HG03095 (cell line): Measurements from ENCODE around the gene C7.
"Not testable (repeated sequence)": the region's sequence is repeated elsewhere in the genome, so short reads cannot be mapped to it uniquely, and the experiment has no call there.

Source experiments
- ATAC-seq: cut with Tn5 transposase; IDR thresholded peaks from one replicate; pipeline ENCODE4 v1.9.1; 2021; ENCODE audit warnings: moderate library complexity; ENCODE audit not compliant: unreplicated experiment

The C7 gene

DNA sequence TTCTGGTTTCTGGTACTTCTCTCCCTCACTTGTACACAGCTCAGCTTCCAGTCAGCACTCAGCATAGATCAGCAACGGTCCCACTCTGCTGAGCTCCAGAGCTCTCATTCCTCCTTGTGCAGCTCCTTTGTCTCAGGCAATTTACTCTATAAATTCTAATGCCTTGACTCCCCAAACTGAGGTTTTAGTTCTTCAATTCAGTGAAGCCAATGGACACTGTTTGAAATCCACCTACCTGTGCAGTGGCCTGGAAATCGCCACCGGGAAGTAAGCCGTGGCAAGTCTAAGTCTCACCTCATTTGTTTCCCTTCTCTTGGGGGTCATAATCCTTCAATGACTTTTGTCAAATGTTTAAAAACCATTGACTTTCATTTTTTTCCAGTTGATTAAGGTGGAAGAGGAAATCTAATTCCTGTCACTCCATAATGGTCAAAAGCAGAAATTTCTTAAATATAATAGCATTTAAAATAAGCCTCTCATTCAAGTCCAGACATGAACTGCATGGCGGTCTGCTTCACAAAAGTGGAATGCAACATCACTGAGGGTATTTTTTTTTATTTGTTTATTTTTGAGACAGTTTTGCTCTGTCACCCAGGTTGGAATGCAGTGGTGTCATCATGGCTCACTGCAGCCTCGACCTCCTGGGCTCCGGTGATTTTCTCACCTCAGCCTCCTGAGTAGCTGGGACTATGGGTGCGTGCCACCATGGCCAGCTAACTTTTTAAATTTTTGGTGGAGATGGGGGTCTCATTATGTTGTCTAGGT lies 79.6 kb downstream of the C7 start:
- no peak for ATAC-seq

DNA sequence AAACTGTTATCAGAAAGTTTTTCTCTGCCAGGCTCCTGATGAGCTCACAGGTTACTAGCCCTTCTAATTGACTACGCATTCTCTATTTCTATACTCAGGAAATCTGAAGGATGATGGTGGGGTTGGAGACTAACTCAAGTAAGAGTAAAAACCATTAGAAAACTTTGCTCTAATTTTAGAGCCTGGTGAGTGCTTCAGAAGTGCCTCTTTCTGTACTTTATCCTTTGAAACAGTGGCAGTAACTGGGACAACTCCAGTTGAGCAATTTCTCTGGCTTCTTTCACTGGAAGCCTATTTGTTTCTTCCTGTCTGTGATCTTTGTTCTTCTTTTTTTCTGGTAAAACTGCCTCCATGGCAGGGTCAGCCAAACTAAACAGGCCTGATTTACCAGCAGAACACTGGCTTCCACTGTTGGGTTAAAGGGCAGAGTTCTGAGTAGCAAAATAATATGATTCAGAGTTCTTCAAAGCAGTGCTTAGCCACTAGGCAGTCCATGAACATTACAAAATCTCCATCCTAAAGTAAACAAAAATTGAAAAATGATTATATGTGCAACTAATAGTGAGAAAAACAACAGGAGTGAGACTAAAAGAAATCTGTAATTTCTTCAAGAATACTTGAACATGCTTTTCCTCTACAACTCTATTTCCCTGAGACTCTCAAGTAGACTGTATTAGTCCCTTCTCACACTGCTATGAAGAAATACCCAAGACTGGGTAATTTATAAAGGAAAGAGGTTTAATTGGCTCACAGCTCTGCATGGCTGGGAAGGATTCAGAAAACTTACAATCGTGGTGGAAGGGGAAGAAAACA lies 82.1 kb downstream of the C7 start:
- no peak for ATAC-seq

DNA sequence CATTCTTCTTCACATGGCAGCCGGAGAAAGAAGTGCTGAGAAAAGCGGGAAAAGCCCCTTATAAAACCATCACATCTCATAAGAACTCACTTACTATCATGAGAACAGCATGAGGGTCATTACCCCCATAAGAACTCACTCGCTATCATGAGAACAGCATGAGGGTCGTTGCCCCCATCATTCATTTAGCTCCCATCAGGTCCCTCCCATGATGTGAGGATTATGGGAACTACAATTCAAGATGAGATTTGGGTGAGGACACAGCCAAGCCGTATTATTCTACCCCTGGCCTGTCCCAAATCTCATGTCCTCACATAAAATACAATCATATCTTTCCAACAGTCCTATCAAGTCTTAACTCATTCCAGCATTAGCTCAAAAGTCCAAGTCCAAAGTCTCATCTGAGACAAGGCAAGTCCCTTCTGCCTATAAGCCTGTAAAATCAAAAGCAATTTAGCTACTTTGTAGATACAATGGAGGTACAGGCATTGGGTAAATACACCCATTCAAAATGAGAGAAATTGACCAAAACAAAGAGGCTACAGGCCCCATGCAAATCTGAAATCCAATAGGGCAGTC lies 82.8 kb downstream of the C7 start:
- no peak for ATAC-seq

DNA sequence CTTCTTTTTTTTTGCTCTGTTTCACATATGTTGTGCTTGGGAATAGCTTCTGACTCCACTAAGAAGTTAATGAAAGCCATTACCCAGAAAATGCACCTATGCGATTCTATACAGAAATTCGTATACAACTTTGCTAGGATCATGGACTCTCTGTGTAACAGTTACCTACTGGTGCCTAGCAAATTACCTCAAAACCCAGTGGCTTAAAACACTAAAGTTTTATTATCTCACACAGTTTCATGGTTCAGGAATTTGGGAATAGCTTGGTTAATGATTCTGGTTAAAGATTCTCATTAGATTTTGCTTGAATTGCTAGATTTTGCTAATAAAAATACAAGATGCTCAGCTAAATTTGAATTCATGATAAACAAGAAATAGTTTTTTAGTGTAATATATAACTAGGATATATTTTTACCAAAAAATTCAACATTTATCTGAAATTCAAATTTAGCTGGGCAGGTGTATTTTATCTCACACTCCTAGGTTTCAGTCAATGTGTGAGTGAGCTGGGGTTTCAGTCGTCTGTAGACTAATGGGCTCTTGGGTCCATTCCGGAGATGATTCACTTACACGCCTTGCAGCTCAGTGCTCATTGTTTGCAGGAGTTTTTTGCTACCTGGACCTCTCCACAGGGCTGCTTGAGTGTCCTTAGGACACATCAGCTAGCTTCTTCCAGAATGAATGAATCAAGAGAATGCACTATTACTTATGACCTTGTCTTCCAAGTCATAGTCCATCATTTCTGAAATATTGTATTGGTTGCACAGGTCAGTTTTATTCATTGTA lies 86.7 kb downstream of the C7 start:
- no peak for ATAC-seq

DNA sequence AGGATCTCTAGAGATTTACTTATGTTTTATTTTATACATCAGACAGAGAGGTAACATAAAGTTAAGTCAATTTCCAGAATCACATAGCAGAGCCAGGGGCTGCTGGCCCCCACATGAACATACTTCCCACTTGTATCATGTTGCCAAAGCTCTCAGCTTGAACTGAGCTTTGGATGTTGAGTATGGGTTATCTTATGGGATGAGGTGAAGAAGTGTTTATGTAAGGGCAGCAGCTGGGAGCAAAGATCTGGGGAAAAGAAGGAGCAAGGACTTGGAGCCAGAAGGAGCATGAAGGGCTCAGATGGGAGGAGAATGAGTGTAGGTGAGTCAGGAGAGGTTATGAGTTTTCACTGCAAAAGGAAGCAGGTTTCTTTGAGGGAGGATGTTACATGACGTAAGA lies 89.8 kb downstream of the C7 start:
- no peak for ATAC-seq

DNA sequence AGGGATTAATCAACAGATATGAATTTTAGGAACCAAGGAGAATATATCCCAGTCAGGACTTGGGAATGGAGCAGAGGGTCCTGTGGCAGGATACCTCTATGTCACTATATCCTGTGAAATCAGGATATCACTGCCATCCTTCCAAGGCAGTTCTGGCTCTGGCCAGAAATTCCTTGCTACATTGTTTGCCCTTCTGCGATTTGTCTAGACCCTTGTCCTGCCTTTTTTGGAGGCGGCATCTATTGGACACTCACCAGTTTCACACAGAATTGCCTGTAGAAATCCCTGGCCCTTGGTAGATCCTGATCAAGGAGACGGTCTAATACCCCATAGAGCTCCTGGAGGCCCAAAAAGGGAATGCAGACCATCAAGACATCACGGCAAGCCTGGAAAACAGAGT lies 90.7 kb downstream of the C7 start:
- ATAC-seq: no peak

DNA sequence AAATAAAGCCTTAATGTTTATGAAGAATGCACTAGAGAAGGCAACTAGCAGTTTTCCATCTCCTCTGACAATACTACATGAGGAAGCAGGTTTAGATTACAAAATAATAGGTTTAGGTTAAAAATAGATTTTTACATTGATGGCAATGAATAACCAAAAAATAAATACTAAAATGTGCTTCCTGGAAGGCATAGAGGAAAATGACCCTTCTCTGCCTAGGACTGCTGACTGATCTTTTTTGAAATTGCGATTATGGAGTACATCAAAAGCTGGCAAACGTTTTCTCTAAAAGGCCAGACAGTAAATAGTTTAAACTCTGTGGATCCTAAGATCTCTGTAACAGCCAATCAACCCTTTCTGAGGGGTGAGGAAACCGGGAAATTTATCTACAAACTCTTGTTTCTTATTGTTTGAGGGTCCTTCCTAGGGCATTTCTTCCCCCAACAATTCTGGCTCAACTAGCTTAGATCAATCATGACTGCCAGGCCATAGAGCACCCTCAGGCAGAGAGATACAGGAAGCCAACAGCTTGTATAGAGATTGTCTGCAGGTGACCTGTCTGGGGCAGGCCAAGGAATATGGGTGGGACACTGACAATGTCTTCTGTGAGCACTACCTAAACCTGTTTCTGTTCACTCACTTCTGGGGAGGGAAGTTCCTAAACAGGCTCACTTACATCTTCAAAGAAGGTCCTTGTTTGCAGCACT lies 94.5 kb downstream of the C7 start:
- no peak for ATAC-seq

DNA sequence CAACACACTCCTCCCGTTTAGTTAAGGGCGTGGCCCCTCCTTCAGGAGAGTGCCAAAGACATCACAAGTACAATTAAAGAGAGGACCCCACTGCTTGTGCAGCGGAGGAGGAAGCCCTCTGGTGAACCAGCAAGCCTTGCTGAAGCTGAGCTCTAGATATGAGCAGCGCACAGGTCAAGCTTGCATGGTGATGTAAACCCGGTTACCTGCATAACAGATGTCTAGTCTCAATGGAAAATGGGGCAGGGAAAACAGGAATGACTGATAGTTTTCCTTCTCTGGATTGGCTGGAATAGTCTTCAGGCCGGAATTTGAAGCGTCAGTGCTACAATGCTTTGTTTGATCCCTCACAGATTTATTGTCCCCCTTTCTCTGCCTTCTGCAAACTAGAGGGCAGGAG lies 95.6 kb downstream of the C7 start:
- no peak for ATAC-seq

DNA sequence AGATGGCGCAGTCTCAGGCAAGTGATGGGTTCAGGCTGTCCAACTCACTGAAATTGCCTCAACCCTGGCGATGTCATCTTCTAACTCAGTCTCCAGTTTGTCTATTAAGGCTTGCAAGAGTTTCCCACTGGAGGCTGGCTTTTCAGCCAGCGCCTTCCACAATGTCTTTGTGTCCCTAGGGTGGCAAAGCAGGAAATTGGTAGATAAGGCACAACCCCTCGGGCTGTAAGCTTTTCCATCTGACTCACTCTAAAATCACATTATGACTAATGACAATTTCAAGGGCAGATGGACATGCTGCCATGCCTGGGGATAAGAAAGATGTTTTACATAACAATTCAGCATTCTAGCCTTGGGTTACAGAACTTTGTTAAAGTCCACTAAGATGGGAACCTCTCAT lies 99.9 kb downstream of the C7 start:
- ATAC-seq: no peak

DNA sequence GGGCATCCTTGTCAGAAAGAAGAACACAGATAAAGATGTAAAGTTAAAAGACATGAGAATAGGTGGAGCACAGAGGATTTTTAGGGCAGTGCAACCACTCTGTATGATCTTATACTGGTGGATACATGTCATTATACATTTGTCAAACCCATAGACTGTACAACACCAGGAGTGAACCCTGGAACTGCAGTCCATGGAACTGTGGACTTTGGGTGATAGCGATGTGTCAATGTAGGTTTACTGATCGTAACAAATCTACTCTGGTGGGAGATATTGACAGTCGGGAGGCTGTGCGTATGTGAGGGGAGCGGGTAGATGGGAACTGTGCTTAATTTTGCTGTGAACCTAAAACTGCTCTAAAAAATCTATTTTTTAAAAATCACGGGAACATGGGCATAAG lies 101.3 kb downstream of the C7 start:
- ATAC-seq: no peak

DNA sequence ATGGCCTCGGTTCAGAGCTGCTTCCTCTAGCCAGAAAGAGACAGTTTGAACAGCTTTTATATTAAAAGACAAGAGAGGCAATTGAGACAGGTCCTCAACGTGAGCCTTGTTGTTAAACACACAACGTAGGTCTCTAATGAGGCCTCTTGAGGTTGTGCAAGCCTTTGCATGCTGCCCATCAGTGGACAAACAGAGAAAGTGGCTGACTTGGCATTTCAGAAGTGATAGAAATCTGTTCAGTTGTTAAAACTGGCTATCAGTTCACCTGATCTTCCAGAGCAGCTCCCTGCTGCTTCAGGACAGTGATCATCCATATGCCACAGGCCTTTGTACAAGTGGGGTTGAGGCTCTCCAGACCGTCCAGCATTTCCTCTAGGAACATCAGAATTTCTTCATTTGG lies 103.0 kb downstream of the C7 start:
- no peak for ATAC-seq

DNA sequence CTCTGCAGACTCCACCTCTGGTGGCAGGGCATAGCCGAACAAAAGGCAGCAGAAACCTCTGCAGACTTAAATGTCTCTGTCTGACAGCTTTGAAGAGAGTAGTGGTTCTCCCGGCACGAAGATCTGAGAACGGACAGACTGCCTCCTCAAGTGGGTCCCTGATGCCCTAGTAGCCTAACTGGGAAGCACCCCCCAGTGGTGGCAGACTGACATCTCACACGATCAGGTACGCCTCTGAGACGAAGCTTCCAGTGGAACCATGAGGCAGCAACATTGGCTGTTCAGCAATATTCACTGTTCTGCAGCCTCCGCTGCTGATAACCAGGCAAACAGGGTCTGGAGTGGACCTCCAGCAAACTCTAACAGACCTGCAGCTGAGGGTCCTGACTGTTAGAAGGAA lies 113.3 kb downstream of the C7 start:
- not testable (repeated sequence) for ATAC-seq
